Measurements from ENCODE around the gene EYA2.
"Not testable (repeated sequence)": the region's sequence is repeated elsewhere in the genome, so short reads cannot be mapped to it uniquely, and the experiment has no call there.

Gene EYA2

GRCh38 chr20:47174456-47175243, 280.0 kb downstream of the EYA2 start:
- DNase-seq (ENCODE audit: low spot score) = no peak

DNA sequence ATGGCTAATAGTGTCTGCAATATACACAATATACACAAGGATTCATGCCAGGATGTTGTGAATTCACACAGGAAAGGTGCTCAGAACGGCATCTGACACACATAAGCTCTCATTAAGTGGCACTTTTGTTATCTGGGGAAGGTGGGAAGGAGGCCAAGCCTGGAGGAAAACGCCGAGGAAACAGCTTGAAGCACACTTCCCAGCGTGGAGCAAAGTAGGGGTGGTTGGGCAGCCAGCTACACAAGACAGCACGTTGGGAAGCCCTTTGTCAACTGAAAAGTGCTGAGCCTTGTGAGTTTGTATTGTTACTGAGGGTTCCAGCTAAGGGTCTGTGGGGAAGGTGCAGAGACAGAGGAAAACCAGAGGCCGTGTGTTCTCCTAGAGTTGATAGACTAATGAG, 280.9 kb downstream of the EYA2 start:
- no peak for DNase-seq (ENCODE audit: low spot score)

DNA sequence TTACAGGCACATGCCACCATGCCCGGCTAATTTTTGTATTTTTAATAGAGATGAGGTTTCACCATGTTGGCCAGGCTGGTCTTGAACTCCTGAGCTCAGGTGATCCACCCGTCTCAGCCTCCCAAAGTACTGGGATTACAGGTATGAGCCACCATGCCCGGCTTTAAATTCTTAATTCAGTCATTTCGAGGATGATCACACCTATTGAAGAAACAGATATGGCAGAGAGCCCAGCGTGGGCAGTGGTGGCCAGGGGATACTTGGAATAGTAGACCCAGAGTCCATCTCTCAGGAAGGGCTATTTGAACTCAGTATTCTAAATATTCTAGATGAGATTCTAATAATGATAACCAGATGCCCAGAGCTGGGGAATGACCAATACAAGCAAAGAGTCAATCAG, 281.6 kb downstream of the EYA2 start:
- DNase-seq (ENCODE audit: low spot score) = not testable (repeated sequence)

GRCh38 chr20:47178277-47178676, 283.6 kb downstream of the EYA2 start:
- no peak for DNase-seq (ENCODE audit: low spot score)

DNA sequence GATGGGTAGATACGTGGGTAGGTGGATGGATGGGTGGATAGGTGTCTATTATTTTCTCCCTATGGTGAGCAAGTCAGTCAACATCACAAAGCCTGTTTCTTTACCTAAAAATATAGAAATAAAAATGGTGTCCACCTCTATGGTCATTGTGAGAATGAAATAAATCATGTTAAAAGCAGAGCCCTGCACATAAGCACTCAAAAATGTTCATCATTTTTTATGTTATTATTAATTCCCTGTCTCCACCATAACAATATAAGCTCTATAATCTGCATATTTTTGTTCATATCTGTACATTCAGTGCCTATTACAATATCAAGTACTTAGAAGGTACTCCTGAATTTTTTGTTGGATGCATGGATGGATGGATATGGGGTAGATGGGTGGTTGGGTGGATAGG, 284.2 kb downstream of the EYA2 start:
- DNase-seq (ENCODE audit: low spot score) = no peak

DNA sequence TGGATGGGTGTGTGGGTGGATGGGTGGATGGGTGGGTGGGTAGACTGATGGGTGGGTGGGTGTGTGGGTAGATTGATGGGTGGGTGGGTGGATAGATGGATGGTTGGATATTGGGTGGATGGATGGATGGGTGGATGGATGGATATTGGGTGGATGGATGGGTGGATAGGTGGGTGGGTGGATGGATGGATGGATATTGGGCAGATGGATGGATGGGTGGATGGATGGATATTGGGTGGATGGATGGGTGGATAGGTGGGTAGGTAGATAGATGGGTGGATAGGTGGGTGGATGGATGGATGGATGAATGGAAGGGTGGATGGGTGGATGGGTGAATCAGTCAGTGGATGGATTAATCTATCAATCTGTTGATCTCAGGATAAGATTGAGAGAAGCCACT, 284.6 kb downstream of the EYA2 start:
- no peak for DNase-seq (ENCODE audit: low spot score)

- peak; percentile 63 for DNase-seq (ENCODE audit: low spot score)
Observed at GRCh38 chr20:47181056-47181862, 286.6 kb downstream of the EYA2 start.

- no peak for DNase-seq (ENCODE audit: low spot score)
Observed at GRCh38 chr20:47183367-47183766, 288.7 kb downstream of the EYA2 start.

DNA sequence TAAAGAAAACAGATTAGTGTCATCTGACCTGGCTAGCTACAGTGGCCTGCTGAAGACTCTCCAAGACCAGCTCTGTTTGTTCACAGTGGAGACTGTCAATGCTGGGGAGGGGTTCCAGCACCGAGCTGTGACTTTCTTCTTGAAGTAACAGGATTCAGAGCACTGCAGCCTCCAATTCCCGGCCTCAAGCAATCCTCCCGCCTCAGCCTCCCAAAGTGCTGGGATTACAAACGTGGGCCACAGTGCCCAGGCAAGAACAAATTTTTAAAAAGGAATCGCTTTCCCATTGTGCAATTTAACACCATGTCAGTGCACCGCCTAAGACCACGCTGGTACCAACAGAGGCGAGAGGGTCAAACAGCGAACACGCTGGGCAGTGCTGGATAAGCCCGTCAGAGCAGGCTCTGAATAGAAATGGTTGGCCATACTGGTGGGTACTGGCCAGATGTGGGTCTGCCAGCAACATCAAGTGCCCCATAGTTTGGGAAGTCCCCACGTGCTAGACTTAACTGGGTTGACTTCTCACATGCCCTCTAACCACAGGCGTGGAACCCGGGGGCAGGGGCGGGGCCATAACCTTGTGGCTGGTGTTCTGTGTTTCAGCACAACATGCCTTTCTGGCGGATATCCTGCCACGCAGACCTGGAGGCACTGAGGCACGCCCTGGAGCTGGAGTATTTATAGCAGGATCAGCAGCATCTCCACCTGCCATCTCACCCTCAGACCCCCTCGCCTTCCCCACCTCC, 293.0 kb downstream of the EYA2 start:
- DNase-seq (ENCODE audit: low spot score) = no peak

DNA sequence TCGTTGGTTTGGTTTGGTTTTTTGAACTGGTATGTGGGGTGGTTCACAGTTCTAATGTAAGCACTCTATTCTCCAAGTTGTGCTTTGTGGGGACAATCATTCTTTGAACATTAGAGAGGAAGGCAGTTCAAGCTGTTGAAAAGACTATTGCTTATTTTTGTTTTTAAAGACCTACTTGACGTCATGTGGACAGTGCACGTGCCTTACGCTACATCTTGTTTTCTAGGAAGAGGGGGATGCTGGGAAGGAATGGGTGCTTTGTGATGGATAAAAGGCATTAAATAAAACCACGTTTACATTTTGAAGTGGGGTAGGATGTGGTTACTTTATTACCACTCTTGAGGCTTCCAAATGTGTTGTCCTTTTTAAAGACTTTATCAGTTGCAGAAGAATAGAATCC, 293.9 kb downstream of the EYA2 start:
- DNase-seq (ENCODE audit: low spot score) = no peak

- DNase-seq (ENCODE audit: low spot score) = no peak
Observed at GRCh38 chr20:47189060-47189459, 294.4 kb downstream of the EYA2 start.

DNA sequence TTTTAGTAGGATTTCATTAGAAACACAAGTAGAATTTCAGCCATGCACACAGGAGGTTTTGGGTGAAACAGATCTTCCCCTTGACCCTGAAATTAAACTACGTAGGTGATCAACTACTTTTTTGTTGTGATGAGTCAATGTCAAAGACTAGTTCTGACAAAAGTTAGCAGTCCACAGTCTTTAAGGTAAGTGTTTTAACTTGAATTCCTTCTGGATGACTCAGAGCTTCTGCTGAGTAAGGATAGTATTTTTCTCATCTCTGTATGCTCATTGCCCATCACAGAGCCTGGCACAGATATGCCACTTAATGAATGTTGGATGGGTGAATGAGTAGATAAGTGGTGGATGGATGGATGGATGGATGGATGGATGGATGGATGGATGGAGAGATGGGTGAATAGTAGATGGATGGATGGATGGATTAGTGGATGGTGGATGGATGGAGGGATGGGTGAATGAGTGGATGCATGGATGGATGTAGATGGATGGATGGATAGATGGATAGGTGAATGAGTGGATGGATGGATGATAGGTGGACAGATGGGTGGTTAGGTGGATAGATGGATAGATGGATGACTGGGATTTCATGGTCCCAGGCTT, 296.5 kb downstream of the EYA2 start:
- DNase-seq (ENCODE audit: low spot score) = no peak

DNA sequence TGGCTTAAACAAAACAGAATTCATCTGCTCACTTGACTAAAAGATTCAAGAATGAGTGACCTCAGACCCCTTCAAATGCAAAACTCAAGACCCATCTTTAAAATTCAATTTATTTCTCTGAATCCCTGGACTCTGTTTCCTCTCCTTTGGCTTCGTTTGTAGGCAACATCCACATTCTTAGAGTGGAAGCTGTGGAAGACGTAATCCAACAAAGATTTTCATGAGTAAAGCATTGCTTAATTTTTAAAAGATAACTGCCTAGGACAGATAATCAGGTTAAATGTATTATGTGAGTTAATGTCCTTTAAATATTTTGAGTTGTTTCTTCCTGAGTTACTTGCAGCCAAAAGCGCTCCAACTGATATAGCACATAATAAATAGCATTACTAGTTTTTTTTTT, 297.3 kb downstream of the EYA2 start:
- no peak for DNase-seq (ENCODE audit: low spot score)

- no peak for DNase-seq (ENCODE audit: low spot score)
Observed at GRCh38 chr20:47195573-47195972, 300.9 kb downstream of the EYA2 start.

DNA sequence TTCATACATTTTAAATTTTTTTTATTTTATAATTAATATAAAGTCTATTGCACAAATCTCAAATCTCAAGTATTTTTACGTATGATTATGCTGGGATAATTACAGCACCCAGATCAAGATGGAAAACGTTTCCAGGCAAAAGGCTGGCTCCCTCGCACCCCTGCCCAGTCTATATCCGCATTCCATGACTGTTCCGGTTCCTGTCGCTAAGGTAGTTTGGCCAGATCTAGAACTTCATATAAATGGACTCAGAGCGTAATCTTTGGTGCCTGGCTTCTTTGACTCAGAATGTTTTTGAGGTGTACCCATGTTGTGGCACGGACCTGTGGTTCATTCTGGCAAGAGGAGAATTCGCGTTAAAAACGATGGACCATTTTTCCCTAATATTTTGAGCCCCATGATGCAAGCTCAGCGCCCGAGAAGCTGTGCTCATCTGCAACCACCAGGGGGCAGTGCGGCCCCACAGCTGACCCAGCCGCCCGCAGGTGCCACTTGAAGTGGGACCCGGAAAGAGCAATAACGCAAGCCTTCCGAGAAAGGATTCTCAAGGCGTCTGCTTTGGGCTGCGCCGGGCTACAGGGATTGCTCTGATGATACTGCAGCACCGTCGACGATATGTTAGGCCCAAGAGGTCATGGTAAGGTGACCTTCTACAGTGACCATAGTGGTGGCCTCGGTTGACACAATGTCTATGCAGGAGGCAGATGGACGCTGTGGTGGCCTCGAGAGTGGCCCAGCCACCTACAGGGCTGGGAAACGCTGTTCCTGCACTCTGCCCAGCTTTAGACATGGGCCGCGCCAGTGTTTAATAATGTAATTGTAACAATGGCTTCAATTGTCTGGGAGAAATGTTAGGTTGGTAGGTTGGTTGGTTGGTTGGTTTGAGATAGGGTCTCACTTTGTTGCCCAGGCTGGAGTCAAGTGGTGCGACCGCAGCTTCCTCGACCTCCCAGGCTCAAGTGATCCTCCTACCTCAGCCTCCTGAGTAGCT, 301.7 kb downstream of the EYA2 start:
- DNase-seq (ENCODE audit: low spot score) = peak; percentile 73

- DNase-seq (ENCODE audit: low spot score) = no peak
Observed at GRCh38 chr20:47198254-47198671, 303.6 kb downstream of the EYA2 start.

DNA sequence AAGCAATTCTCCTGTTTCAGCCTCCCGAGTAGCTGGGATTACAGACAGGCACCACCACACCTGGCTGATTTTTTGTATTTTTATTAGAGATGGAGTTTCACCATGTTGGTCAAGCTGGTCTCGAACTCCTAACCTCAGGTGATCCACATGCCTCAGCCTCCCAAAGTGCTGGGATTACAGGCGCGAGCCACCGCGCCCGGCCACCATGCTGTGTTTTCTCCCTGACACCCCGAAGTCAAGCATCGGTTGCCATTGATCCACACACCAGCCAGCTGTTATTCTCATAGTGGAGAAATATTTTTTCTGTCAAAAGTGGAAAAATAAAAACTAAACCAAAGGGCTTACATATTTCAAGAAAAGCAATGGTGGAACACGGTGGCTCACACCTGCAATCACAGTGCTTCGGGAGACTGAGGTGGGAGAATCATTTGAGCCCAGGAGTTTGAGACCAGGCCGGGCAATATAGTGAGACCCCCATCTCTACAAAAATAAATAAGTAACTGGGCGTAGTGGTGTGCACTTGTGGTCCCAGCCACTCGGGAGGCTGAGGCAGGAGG, 304.4 kb downstream of the EYA2 start:
- no peak for DNase-seq (ENCODE audit: low spot score)

- no peak for DNase-seq (ENCODE audit: low spot score)
Observed at GRCh38 chr20:47201074-47201730, 306.6 kb downstream of the EYA2 start.

GRCh38 chr20:47202733-47203667, 308.4 kb downstream of the EYA2 start:
- DNase-seq (ENCODE audit: low spot score) = no peak
